Stomach (tissue), 9 donors: ENCODE results near the gene TMPRSS2. TPM values are rescaled to one million over a fixed set of nuclear protein-coding genes. Genes with fewer than 3 reads are reported as not detected.
A peak's percentile ranks its signal among the peaks of the same experiment; 100 is the strongest.

Source experiments
- DNase-seq, 2 donors: peaks; one replicate each; pipeline versions ENCODE4 v3.0.0 to v3.0.0-alpha.2; 2013 to 2019
- H3K27ac ChIP-seq, 5 donors: fragments of 200-600 bp in 4 of 5; sonication (generic) in 4 of 5; one replicate each; pipeline ENCODE4 v1.5.1; 2013 to 2019; ENCODE audit warnings: mild to moderate bottlenecking in 1 of 5, moderate library complexity in 1 of 5
- H3K27me3 ChIP-seq, 3 donors: fragments of 200-600 bp; sonication (generic); one replicate each; pipeline ENCODE4 v1.5.1; 2017 to 2019; ENCODE audit warnings: mixed run types in 1 of 3
- H3K36me3 ChIP-seq, 4 donors: fragments of 200-600 bp; sonication (generic); 1 replicate in 3 of 4; 2 replicates in 1 of 4; pipeline ENCODE4 v1.5.1; 2016 to 2019
- H3K4me1 ChIP-seq, 4 donors: fragments of 200-600 bp; sonication (generic); one replicate each; pipeline ENCODE4 v1.5.1; 2016 to 2019
- H3K4me3 ChIP-seq, 4 donors: fragments of 200-600 bp; sonication (generic) in 3 of 4; one replicate each; pipeline ENCODE4 v1.5.1; 2016 to 2019; ENCODE audit warnings: mild to moderate bottlenecking in 1 of 4
- H3K9me3 ChIP-seq, 4 donors: fragments of 200-600 bp; sonication (generic); one replicate each; pipeline ENCODE4 v1.5.1; 2016 to 2019
- EP300 ChIP-seq: sonication (generic); formaldehyde crosslinking; IDR thresholded peaks from one replicate; pipeline ENCODE4 v1.6.1; 2017; ENCODE audit warnings: antibody characterized with exemption
- POLR2A ChIP-seq, 4 donors: fragments of 450-650 bp; IDR thresholded peaks; one replicate each; pipeline ENCODE4 v1.6.1; 2016; ENCODE audit warnings: antibody characterized with exemption in 4 of 4, control low read depth in 2 of 4, mild to moderate bottlenecking in 1 of 4, moderate library complexity in 1 of 4
- POLR2AphosphoS5 ChIP-seq, 3 donors: sonication (generic); formaldehyde crosslinking; IDR thresholded peaks; one replicate each; pipeline ENCODE4 v1.6.1; 2016; ENCODE audit warnings: antibody characterized with exemption in 3 of 3
- WGBS, 5 donors: extraction: QIAGEN DNeasy Blood & Tissue Kit in 3 of 5; methylation state at CpG; one replicate each; pipeline versions ENCODE4 v1.1.5 to v1.1.7; 2013 to 2018; 5-methylcytosine and 5-hydroxymethylcytosine counted together
- intact Hi-C: fragments of 100-400 bp; cut with DNase I; formaldehyde crosslinking; loops from one replicate; pipeline ENCODE4 v1.15.1; 2023; ENCODE audit warnings: low total_unique reads
- polyA plus RNA-seq, 3 donors: library from polyadenylated mRNA; stranded (reverse); fragments of 200-250 nt; gene quantifications; one replicate each; pipeline ENCODE4 v1.2.3, GENCODE V29; 2013
- total RNA-seq, 5 donors: library from RNA; depleted of rRNA; stranded (reverse); fragments of >200 nt; gene quantifications; one replicate each; pipeline versions ENCODE4 v1.1.0 to v1.2.3, GENCODE V29; 2014 to 2016
- TF ChIP-seq, protein P1 (sequence below), 7 experiments: fragments of 450-650 bp in 4 of 7; fragments of 200-600 bp in 3 of 7; sonication (generic) in 3 of 7; IDR thresholded peaks; one replicate each; pipeline ENCODE4 v1.5.1; 2016 to 2019; ENCODE audit warnings: antibody characterized with exemption in 7 of 7, control low read depth in 2 of 7, mild to moderate bottlenecking in 1 of 7
- donor health status: healthy with polysubstance abuse.
- donor health status: Bipolar disorder and iron deficiency.
- donor health status: healthy.

The TMPRSS2 gene
- total and polyA plus RNA-seq, 8 donors, result 58.2 to 554 (median 125) TPM

DNA sequence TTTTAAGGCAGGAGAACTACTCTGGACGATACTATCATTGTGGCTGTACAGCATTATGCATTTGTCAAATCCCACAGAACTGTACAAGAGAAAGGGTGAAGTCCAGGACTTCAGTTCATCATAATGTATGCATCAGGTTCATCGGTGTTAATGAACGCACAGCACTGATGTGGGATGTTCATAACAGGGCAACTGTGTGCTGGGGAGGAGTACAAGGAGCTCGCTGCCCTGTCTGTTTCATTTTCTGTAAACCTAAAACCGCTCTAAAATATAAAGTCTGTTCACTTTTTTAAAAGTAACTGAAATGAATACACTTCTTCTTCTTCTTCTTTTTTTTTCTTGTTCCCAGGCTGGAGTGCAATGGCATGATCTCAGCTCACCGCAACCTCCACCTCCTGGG lies 25.0 kb downstream of the TMPRSS2 start:
- Histone ChIP-seq H3K36me3 (peaks cover 5 to 66% (median 40%) of the 10 kb centered on the region in 4 donors), H3K4me3 (no peak overlapping the region), H3K4me1 (peaks cover 71 to 100% (median 76%) of the 10 kb centered on the region in 4 donors), H3K9me3 (no peaks in the 10 kb centered on the region), H3K27me3 (no peaks in the 10 kb centered on the region), H3K27ac (peak overlapping the region in 4 of 5 donors; percentile 50 to 86 (median 78))
- WGBS, 5 donors, result 77 to 88% (median 78%) methylated on average over 6 of the region's 6 CpGs
- TF ChIP-seq, protein P1, sequence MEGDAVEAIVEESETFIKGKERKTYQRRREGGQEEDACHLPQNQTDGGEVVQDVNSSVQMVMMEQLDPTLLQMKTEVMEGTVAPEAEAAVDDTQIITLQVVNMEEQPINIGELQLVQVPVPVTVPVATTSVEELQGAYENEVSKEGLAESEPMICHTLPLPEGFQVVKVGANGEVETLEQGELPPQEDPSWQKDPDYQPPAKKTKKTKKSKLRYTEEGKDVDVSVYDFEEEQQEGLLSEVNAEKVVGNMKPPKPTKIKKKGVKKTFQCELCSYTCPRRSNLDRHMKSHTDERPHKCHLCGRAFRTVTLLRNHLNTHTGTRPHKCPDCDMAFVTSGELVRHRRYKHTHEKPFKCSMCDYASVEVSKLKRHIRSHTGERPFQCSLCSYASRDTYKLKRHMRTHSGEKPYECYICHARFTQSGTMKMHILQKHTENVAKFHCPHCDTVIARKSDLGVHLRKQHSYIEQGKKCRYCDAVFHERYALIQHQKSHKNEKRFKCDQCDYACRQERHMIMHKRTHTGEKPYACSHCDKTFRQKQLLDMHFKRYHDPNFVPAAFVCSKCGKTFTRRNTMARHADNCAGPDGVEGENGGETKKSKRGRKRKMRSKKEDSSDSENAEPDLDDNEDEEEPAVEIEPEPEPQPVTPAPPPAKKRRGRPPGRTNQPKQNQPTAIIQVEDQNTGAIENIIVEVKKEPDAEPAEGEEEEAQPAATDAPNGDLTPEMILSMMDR (IDR thresholded peaks at IDR 0.05), result no peak
- TF ChIP-seq POLR2AphosphoS5 (IDR thresholded peaks at IDR 0.05) (no peak), POLR2A (IDR thresholded peaks at IDR 0.05) (no peak), EP300 (no peak)
- intact Hi-C loops, result no loop called here
- DNase-seq, result no peak

DNA sequence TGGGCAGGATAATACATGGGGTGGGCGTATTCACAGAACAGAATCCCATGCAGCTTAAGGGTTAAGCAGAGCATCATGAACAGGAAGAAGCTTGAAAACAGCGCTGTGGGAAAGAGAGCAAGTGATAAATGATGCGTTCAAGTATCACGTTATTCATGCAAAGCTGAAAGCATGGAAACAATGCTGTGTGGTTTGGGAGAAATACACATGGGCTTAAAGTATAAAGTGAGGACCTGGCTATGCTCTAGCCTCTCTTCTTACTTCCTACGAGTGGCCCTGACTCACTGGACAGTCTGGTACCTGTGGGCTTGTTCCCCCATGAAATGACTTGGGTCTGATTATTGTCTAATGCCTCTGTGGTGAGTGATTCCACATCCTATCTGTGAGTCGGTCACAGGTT lies 25.7 kb downstream of the TMPRSS2 start:
- TF ChIP-seq POLR2AphosphoS5 (IDR thresholded peaks at IDR 0.05) (peak in 1 of 3 donors; percentile 23), EP300 (no peak)
- no peak for DNase-seq
- no peaks in the 10 kb centered on the region for H3K27me3 ChIP-seq
- H3K9me3 ChIP-seq, result no peaks in the 10 kb centered on the region
- H3K36me3 ChIP-seq, result peaks cover 0 to 67% (median 43%) of the 10 kb centered on the region in 4 donors
- H3K4me3 ChIP-seq, result no peak overlapping the region
- peaks cover 65 to 100% (median 79%) of the 10 kb centered on the region in 4 donors for H3K4me1 ChIP-seq
- peak overlapping the region in 3 of 5 donors; percentile 30 to 86 (median 50) for H3K27ac ChIP-seq
- 22 to 36% (median 30%) methylated on average over 6 of the region's 6 CpGs for WGBS, 5 donors
- intact Hi-C loops, result no loop called here

DNA sequence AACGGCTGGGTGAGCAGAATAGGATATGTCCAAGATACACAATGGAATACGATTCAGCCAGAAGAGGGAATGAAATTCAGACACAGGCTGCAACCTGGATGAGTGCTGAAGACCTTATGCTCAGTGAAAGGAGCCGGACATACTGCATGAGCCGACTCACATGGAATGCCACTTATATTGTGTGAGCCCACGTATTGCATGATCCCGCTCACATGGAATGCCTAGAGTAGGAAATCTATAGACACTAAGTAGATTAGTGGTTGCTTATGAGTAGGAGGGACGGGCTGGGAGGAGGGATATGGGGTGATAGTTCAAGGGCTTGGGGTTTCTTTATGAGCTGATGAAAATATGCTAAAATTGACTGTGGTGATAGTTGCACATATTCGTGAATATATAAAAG lies 26.8 kb downstream of the TMPRSS2 start:
- Histone ChIP-seq H3K4me1 (peaks cover 54 to 90% (median 68%) of the 10 kb centered on the region in 4 donors), H3K36me3 (peaks cover 5 to 73% (median 48%) of the 10 kb centered on the region in 4 donors), H3K27ac (peak overlapping the region in 4 of 5 donors; percentile 40 to 67 (median 57)), H3K27me3 (no peaks in the 10 kb centered on the region), H3K4me3 (no peak overlapping the region), H3K9me3 (no peaks in the 10 kb centered on the region)
- DNase-seq, result no peak
- 61 to 80% (median 65%) methylated on average over 8 of the region's 8 CpGs for WGBS, 5 donors
- intact Hi-C loops, result no loop called here
- TF ChIP-seq EP300, result no peak
- peak in 1 of 3 donors; percentile 2 for TF ChIP-seq POLR2AphosphoS5 (IDR thresholded peaks at IDR 0.05)

DNA sequence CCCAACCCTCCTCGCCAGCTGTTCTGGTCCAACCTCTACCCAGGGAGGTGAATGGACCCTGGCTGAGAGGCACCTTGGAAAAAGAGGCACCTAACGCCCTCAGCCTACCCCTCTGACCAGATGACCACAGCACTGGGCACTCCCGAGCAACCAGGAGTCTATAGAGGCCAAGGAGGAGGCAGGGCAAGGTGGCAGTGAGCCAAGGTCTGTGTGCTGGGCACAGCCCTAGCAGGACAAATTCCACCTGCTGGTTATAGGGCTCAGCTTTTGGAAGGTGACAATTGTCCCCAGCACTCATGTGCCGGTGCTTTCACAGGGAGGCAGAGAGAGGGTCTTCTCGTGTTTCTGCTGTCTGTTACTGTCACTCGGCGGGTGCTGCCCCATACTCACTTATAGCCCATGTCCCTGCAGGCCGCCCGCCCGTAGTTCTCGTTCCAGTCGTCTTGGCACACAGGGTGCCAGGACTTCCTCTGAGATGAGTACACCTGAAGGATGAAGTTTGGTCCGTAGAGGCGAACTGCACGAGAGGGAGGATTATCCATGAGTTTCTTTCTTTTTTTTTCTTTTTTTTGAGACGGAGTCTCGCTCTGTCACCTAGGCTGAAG lies 27.8 kb downstream of the TMPRSS2 start:
- Histone ChIP-seq H3K27ac (peak overlapping the region; percentile 8 to 67 (median 50)), H3K9me3 (no peaks in the 10 kb centered on the region)

DNA sequence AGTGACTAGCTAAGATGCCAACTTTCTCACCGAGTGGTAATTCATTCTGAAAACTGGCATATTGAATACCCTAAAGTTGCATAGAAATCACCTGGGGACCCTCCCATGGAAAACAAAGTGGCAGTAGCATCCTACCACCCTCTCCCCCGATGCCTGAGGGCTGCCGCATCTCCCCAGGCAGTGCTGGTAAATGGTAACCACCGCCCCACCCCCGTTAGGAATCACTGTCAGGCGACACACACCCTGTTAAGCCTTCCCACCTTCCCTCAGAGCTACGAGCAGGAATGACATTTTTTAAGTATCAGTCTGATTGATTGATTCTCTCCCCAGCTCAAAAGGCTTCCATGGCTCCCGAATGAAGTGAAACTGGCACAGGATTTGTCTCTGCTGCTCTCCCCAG lies 28.3 kb downstream of the TMPRSS2 start:
- Histone ChIP-seq H3K4me3 (no peak overlapping the region), H3K4me1 (peaks cover 39 to 75% (median 54%) of the 10 kb centered on the region in 4 donors), H3K27me3 (no peaks in the 10 kb centered on the region), H3K9me3 (no peaks in the 10 kb centered on the region), H3K27ac (peak overlapping the region; percentile 8 to 67 (median 50)), H3K36me3 (peaks cover 8 to 75% (median 48%) of the 10 kb centered on the region in 4 donors)
- WGBS, 5 donors, result 45 to 51% (median 50%) methylated on average over 8 of the region's 8 CpGs
- DNase-seq, result no peak
- TF ChIP-seq POLR2A (IDR thresholded peaks at IDR 0.05), result no peak
- intact Hi-C loops, result no loop called here

More for the DNA sequence above, 27.8 kb downstream of the TMPRSS2 start:
- no peak overlapping the region for H3K4me3 ChIP-seq
- no peak for TF ChIP-seq POLR2A (IDR thresholded peaks at IDR 0.05)
- peak in 1 of 3 donors; percentile 46 for TF ChIP-seq POLR2AphosphoS5 (IDR thresholded peaks at IDR 0.05)
- peaks cover 44 to 80% (median 59%) of the 10 kb centered on the region in 4 donors for H3K4me1 ChIP-seq
- peaks cover 8 to 79% (median 50%) of the 10 kb centered on the region in 4 donors for H3K36me3 ChIP-seq
- no peaks in the 10 kb centered on the region for H3K27me3 ChIP-seq
- intact Hi-C loops, result no loop called here
- WGBS, 5 donors, result 41 to 67% (median 52%) methylated on average over 16 to 17 of the region's 17 CpGs
- DNase-seq, result peak in 1 of 2 donors; percentile 86

DNA sequence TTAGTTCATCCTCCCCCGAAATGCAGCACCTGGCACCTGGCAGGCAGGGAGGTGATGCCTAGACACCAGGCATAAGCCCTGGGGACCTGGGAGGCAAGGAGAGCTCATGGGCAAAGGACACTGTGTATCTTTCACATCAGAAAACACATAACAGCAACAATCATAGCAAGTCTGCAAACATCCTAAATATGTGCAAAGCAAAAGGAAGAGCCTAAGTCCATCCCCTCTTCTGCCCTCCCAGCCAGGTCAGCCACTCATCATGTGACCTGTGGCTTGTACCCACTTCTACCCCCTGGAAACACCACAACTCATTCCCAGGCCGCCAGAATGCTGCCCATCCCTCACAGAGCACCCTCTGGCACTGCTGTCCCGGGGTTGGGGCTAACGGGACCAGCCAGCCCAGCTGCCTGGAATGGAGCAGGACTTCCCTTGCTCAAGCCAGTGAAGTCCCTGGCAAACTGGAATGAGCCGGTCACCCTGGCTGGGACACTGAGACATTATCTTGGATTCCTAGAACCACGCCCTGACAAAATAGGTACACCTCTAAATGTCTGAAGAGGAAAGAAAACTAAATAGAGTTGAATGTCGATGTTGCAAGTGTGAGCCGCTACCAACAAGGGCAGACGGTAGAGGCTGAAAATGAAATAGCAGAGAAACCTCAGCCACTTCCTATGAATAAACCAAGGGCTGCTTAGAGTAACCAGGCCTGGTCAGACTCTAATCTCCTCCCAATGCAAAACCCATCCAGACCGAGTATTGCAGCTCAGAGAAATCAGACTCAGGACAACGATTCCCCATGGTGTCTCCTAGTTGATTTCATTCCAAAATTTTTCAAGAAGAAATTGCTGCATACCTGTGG lies 29.4 kb downstream of the TMPRSS2 start:
- no peak for DNase-seq
- intact Hi-C loops, result no loop called here
- 22 to 49% (median 35%) methylated on average over 11 of the region's 11 CpGs for WGBS, 5 donors

More for the DNA sequence above, 29.4 kb downstream of the TMPRSS2 start:
- Histone ChIP-seq H3K9me3 (no peaks in the 10 kb centered on the region), H3K27me3 (peaks cover 0 to under 1% (median 0%) of the 10 kb centered on the region in 3 donors), H3K27ac (peak overlapping the region; percentile 21 to 64 (median 54)), H3K4me3 (no peak overlapping the region), H3K36me3 (peaks cover 8 to 73% (median 48%) of the 10 kb centered on the region in 4 donors), H3K4me1 (peaks cover 30 to 65% (median 43%) of the 10 kb centered on the region in 4 donors)
- TF ChIP-seq POLR2AphosphoS5 (IDR thresholded peaks at IDR 0.05) (no peak), EP300 (no peak), POLR2A (IDR thresholded peaks at IDR 0.05) (no peak)
- TF ChIP-seq, protein P1 (IDR thresholded peaks at IDR 0.05), result no peak
